NCI-H1092 (cell line): ENCODE data around the gene FXN.
"Not testable (repeated sequence)": the region's sequence is repeated elsewhere in the genome, so short reads cannot be mapped to it uniquely, and the experiment has no call there.

Experiments
- DNase-seq: peaks from one replicate; lab custom pipeline; 2025; lab: John Stamatoyannopoulos, UW

The FXN gene

GRCh38 chr9:69070201-69070600, 34.6 kb downstream of the FXN start:
- DNase-seq = no peak

GRCh38 chr9:69071059-69071458, 35.5 kb downstream of the FXN start:
- no peak for DNase-seq

- DNase-seq = no peak
These were observed 37.6 kb downstream of the FXN start for GRCh38 chr9:69073103-69073502.

- no peak for DNase-seq
These were observed 39.2 kb downstream of the FXN start for GRCh38 chr9:69074801-69075200.

GRCh38 chr9:69076550-69076949, 41.0 kb downstream of the FXN start:
- no peak for DNase-seq

- DNase-seq = no peak
These were observed 42.5 kb downstream of the FXN start for GRCh38 chr9:69078069-69078468.

GRCh38 chr9:69078581-69078980, 43.0 kb downstream of the FXN start:
- no peak for DNase-seq

GRCh38 chr9:69079186-69079585, 43.6 kb downstream of the FXN start:
- no peak for DNase-seq

GRCh38 chr9:69081261-69081660, 45.7 kb downstream of the FXN start:
- DNase-seq = no peak

- no peak for DNase-seq
These were observed 47.8 kb downstream of the FXN start for GRCh38 chr9:69083321-69083720.

- DNase-seq = no peak
These were observed 50.2 kb downstream of the FXN start for GRCh38 chr9:69085569-69086283.

GRCh38 chr9:69086312-69086711, 50.8 kb downstream of the FXN start:
- DNase-seq = no peak

GRCh38 chr9:69086769-69087168, 51.2 kb downstream of the FXN start:
- DNase-seq = no peak

GRCh38 chr9:69089082-69089481, 53.5 kb downstream of the FXN start:
- DNase-seq = no peak

GRCh38 chr9:69089491-69089890, 53.9 kb downstream of the FXN start:
- DNase-seq = no peak

GRCh38 chr9:69090140-69090750, 54.7 kb downstream of the FXN start:
- no peak for DNase-seq

- DNase-seq = no peak
These were observed 55.4 kb downstream of the FXN start for GRCh38 chr9:69090946-69091345.

- DNase-seq = no peak
These were observed 58.0 kb downstream of the FXN start for GRCh38 chr9:69093471-69094103.

GRCh38 chr9:69094361-69095135, 59.0 kb downstream of the FXN start:
- DNase-seq = not testable (repeated sequence)

GRCh38 chr9:69097064-69097463, 61.5 kb downstream of the FXN start:
- DNase-seq = no peak

GRCh38 chr9:69097923-69098593, 62.5 kb downstream of the FXN start:
- DNase-seq = no peak

- not testable (repeated sequence) for DNase-seq
These were observed 67.9 kb downstream of the FXN start for GRCh38 chr9:69103348-69103996.
